Stimulated activated CD4-positive, alpha-beta T cell treated with anti-CD3 and anti-CD28 coated beads, Interleukin-4, amount 100 ng/mL, for 1 hour (primary cell): ENCODE data around the gene HMGB3.
A peak's percentile ranks its signal among the peaks of the same experiment; 100 is the strongest.
"Not testable (repeated sequence)": the region's sequence is repeated elsewhere in the genome, so short reads cannot be mapped to it uniquely, and the experiment has no call there.

Source experiments
- DNase-seq: peaks from one replicate; pipeline ENCODE4 v3.0.0-alpha.2; 2020

The HMGB3 gene

GRCh38 chrX:150980186-150980585 lies 2.9 kb upstream of the HMGB3 start:
- DNase-seq: no peak

GRCh38 chrX:150980711-150981110 lies 2.4 kb upstream of the HMGB3 start:
- DNase-seq: no peak

- DNase-seq: no peak
Observed at GRCh38 chrX:150982235-150982787, 824 bp upstream of the HMGB3 start.

- peak; percentile 2 for DNase-seq
Observed at GRCh38 chrX:150983521-150984168, 510 bp downstream of the HMGB3 start.

GRCh38 chrX:150984169-150984824 lies 1.2 kb downstream of the HMGB3 start:
- peak; percentile 5 for DNase-seq

- DNase-seq: not testable (repeated sequence)
Observed at GRCh38 chrX:150987687-150988086, 4.6 kb downstream of the HMGB3 start.

- DNase-seq: no peak
Observed at GRCh38 chrX:150989420-150989819, 6.3 kb downstream of the HMGB3 start.

- no peak for DNase-seq
Observed at GRCh38 chrX:150990910-150991309, 7.8 kb downstream of the HMGB3 start.

GRCh38 chrX:151000861-151001331 lies 17.8 kb downstream of the HMGB3 start:
- no peak for DNase-seq

- no peak for DNase-seq
Observed at GRCh38 chrX:151004085-151004484, 20.9 kb downstream of the HMGB3 start.

- DNase-seq: no peak
Observed at GRCh38 chrX:151006410-151007109, 23.4 kb downstream of the HMGB3 start.

- no peak for DNase-seq
Observed at GRCh38 chrX:151009582-151009981, 26.4 kb downstream of the HMGB3 start.

GRCh38 chrX:151013164-151013743 lies 30.1 kb downstream of the HMGB3 start:
- no peak for DNase-seq

- no peak for DNase-seq
Observed at GRCh38 chrX:151015684-151016083, 32.5 kb downstream of the HMGB3 start.

- no peak for DNase-seq
Observed at GRCh38 chrX:151019856-151020255, 36.7 kb downstream of the HMGB3 start.

GRCh38 chrX:151030845-151031244 lies 47.7 kb downstream of the HMGB3 start:
- no peak for DNase-seq

GRCh38 chrX:151031391-151031975 lies 48.3 kb downstream of the HMGB3 start:
- no peak for DNase-seq

- DNase-seq: no peak
Observed at GRCh38 chrX:151039351-151039750, 56.2 kb downstream of the HMGB3 start.
